Activated CD4-positive, alpha-beta T cell treated with anti-CD3 and anti-CD28 coated beads, Interleukin-2, amount 50 U/mL, for 1 hour (primary cell): ENCODE measurements around the gene HCN4.
A peak's percentile ranks its signal among the peaks of the same experiment; 100 is the strongest.

Source experiments
- DNase-seq: peaks from one replicate; pipeline ENCODE4 v3.0.0-alpha.2; 2020

The HCN4 gene

GRCh38 chr15:73293773-73294172 is 75.0 kb downstream of the HCN4 start:
- DNase-seq, result no peak

- DNase-seq, result no peak
Observed at GRCh38 chr15:73291441-73291840, 77.3 kb downstream of the HCN4 start.

- no peak for DNase-seq
Observed at GRCh38 chr15:73287019-73287418, 81.7 kb downstream of the HCN4 start.

GRCh38 chr15:73286311-73286710 is 82.4 kb downstream of the HCN4 start:
- no peak for DNase-seq

GRCh38 chr15:73284090-73284716 is 84.6 kb downstream of the HCN4 start:
- no peak for DNase-seq

- no peak for DNase-seq
Observed at GRCh38 chr15:73283366-73283962, 85.3 kb downstream of the HCN4 start.

- DNase-seq, result no peak
Observed at GRCh38 chr15:73282567-73283365, 86.0 kb downstream of the HCN4 start.

- DNase-seq, result no peak
Observed at GRCh38 chr15:73275862-73276261, 92.9 kb downstream of the HCN4 start.

GRCh38 chr15:73273181-73274002 is 95.4 kb downstream of the HCN4 start:
- peak; percentile 24 for DNase-seq

GRCh38 chr15:73270366-73271097 is 98.2 kb downstream of the HCN4 start:
- DNase-seq, result no peak
